Adipocyte (in vitro differentiated cells): ENCODE data around the gene ARL6IP4.
"Not testable (repeated sequence)": the region's sequence is repeated elsewhere in the genome, so short reads cannot be mapped to it uniquely, and the experiment has no call there.

Experiments used
- DNase-seq: peaks from one replicate; pipeline ENCODE4 v3.0.0-alpha.2; 2015; ENCODE audit warnings: low read depth
- H3K27me3 ChIP-seq: replicated peaks from 2 replicates; pipeline ENCODE4 v1.7.0; 2013; ENCODE audit warnings: mild to moderate bottlenecking, low read length, moderate library complexity; ENCODE audit not compliant: control insufficient read depth, insufficient read depth
- H3K36me3 ChIP-seq: 2 replicates; pipeline ENCODE4 v1.7.0; 2013; ENCODE audit warnings: low read length, mild to moderate bottlenecking, moderate library complexity; ENCODE audit not compliant: control insufficient read depth, insufficient read depth, severe bottlenecking
- H3K4me1 ChIP-seq: 2 replicates; pipeline ENCODE4 v1.7.0; 2013; ENCODE audit warnings: mild to moderate bottlenecking, low read length, moderate library complexity; ENCODE audit not compliant: control insufficient read depth, insufficient read depth
- H3K4me3 ChIP-seq: 2 replicates; pipeline ENCODE4 v1.7.0; 2013; ENCODE audit warnings: mild to moderate bottlenecking, low read length, moderate library complexity
- H3K9ac ChIP-seq: 2 replicates; pipeline ENCODE4 v1.7.0; 2013; ENCODE audit warnings: mild to moderate bottlenecking, low read length, moderate library complexity
- H3K9me3 ChIP-seq: 2 replicates; pipeline ENCODE4 v1.7.0; 2013; ENCODE audit warnings: mild to moderate bottlenecking, low read length, moderate library complexity; ENCODE audit not compliant: control insufficient read depth

The ARL6IP4 gene

DNA sequence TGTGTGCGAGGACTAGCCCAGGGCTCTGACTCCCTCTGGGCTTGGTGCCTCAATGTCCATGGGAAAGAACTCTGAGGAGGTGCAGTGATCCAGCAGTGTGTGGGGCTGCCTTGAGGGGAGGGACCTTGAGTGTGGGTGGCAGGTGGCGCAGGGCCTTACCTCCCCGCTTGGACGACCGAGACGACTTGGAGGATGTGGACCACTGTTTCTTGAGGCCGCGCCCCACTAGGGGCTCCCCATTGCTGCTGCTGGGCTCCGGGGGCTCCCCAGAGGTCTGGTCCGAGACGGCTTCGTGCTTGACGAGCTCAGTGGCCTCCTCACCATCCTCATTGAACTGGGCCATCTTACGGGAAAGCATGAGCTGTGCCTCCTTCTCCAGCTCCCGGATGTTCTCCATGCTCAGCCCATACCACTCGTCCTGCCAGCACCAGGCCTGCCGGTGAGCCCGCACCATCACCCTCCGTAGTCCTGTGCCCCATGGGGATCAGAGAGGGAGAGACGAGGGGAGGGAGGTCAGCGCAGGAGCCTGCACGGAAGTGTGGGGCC is 24.7 kb downstream of the ARL6IP4 start:
- no peak overlapping the region for H3K9ac ChIP-seq
- H3K36me3 ChIP-seq, result peaks cover 18% of the 10 kb centered on the region
- DNase-seq, result no peak
- no peak overlapping the region for H3K4me3 ChIP-seq
- H3K27me3 ChIP-seq, result no peaks in the 10 kb centered on the region
- H3K4me1 ChIP-seq, result no peaks in the 10 kb centered on the region
- no peaks in the 10 kb centered on the region for H3K9me3 ChIP-seq

DNA sequence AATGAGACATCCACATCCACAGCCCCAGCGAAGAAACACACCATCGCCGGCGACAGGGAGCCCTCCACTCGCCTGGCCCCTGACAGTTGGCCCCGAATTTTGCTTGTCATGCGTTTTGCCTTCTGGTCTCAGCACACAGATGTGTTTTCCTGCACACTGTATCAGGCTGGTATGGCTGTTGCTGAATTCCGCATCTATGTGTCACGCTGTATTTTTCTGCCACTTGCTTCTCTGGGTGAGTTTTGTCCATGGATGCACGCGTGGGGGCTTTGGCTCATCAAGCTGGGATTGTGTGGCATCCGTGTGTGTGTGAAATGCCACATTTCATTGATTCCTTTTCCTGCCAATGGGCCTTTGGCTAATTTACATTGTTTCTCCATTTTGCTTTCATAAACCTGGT is 26.5 kb downstream of the ARL6IP4 start:
- Histone ChIP-seq H3K9ac (no peak overlapping the region), H3K4me1 (no peaks in the 10 kb centered on the region), H3K9me3 (no peaks in the 10 kb centered on the region), H3K4me3 (no peak overlapping the region), H3K27me3 (no peaks in the 10 kb centered on the region), H3K36me3 (peaks cover 15% of the 10 kb centered on the region)
- DNase-seq, result peak; percentile 12

DNA sequence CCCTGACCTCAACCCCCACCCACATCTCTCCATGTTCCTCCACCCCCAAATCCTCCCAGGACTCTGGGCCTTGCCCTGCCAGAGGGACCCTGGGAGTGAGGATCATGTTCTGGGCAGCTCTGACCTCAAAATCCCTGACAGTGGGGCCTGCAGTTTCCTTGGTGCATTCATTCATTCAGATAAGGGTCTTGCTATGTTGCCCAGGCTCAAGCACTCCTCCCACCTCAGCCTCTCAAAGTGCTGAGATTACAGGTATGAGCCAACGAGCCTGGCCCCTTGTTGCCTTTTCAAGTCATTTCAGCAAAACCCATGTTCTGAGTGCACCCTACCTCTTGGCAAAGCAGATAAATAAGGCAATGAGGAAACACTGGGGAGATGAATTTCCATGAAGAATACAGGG is 29.6 kb downstream of the ARL6IP4 start:
- H3K4me1 ChIP-seq, result no peaks in the 10 kb centered on the region
- H3K9me3 ChIP-seq, result no peaks in the 10 kb centered on the region
- peaks cover 7% of the 10 kb centered on the region for H3K36me3 ChIP-seq
- H3K4me3 ChIP-seq, result no peak overlapping the region
- H3K27me3 ChIP-seq, result no peaks in the 10 kb centered on the region
- no peak for DNase-seq
- no peak overlapping the region for H3K9ac ChIP-seq

DNA sequence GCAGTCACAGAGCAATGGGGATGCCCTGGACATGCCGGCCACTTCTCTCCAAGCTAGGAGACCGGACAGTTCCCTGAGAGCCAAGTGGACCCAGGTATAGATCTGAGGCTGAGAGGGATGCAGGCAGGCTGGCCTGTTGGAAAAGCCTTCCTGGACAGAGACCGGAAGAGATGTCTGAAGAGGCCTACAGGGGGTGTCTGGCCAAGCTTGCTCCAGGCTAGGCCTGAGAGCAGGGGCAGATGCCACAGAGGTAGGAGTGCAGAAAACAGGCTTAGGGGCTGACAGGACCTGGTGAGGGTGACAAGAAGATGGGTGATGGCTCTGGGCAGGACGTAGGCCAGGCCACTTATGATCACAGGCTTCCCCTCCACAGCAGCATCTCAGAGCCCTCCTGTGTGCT is 30.2 kb downstream of the ARL6IP4 start:
- DNase-seq, result no peak
- no peaks in the 10 kb centered on the region for H3K4me1 ChIP-seq
- no peak overlapping the region for H3K9ac ChIP-seq
- no peak overlapping the region for H3K4me3 ChIP-seq
- H3K36me3 ChIP-seq, result peaks cover 7% of the 10 kb centered on the region
- no peaks in the 10 kb centered on the region for H3K9me3 ChIP-seq
- H3K27me3 ChIP-seq, result no peaks in the 10 kb centered on the region

DNA sequence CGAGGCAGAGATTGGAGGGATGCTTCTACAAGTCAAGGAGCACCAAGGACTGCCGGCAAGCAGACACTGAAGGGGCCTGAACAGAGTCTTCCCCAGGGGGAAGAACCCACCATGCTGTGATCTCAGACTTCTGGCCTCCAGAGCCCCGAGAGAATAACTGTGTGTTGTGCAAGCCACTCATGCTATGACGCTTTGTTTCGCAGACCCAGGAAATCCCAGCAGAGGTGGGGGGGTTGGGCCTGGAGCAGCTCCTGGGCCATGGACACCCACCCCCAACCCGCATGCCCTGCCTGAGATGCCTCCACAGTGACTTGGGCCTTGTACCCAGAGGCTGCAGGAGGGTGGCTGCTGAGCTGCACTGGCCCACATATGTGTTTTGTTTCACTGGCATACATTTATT is 31.2 kb downstream of the ARL6IP4 start:
- Histone ChIP-seq H3K9me3 (no peaks in the 10 kb centered on the region), H3K36me3 (peaks cover 7% of the 10 kb centered on the region), H3K9ac (no peak overlapping the region), H3K27me3 (no peaks in the 10 kb centered on the region), H3K4me3 (no peak overlapping the region), H3K4me1 (no peaks in the 10 kb centered on the region)
- DNase-seq, result no peak

DNA sequence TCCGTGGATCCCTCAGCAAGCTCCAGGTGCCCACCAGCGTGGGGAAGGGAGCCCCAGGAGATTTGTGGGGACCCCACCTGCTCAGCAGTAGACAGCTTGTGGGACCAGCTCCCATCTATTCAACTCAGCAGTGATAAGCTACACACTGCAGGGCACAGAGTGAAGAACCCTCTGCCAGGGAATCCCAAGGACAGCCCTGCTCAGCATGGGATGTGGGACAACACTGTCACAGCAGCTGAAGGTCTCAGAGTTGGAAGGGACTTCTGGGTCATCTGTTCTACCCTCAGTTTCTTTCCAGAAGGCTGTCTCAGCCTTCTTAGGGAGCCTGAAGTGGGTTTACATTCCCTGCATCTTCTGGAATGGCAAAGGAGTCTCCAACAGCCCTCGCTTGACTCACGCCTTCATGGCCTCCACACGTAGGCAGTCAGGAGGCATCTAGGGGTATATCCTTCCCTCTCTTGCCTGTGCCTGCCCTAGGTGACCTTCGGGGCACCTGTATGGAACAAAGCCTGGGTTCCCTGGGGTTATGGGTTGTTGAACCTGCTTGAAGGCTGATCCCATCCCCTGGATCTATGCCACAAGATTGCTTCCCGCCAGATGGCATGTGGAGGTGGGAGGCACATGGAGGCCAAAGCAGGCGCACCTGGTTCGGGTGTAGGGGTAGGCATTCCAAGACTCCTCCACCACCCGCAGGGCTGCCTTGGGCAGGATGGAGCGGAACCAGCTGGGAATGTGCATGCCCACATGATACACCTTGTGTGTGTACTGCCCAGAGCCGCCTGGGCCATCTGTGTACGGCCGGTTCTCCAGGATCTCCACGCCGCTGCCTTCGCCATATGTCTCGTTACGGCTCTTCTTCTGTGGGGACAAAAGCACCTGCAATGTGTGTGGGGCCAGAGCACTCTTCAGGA is 33.0 kb downstream of the ARL6IP4 start:
- no peaks in the 10 kb centered on the region for H3K4me1 ChIP-seq
- H3K36me3 ChIP-seq, result peaks cover 2% of the 10 kb centered on the region
- no peak for DNase-seq
- H3K9ac ChIP-seq, result no peak overlapping the region
- H3K27me3 ChIP-seq, result no peaks in the 10 kb centered on the region
- H3K9me3 ChIP-seq, result no peaks in the 10 kb centered on the region
- H3K4me3 ChIP-seq, result no peak overlapping the region

DNA sequence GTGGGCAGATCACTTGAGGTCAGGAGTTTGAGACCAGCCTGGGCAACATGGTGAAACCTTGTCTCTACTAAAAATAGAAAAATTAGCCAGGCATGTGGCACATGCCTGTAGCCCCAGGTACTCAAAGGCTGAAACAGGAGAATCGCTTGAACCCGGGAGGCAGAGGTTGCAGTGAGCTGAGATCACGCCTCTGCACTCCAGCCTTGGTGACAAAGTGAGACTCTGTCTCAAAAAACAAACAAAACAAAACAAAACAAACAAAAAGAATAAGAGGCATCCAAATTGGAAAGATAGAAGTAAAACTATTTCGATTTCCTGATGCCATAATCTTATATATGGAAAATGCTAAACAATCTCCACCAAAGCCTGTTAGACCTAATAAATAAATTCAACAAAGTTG is 34.0 kb downstream of the ARL6IP4 start:
- not testable (repeated sequence) for DNase-seq, H3K9me3 ChIP-seq, H3K27me3 ChIP-seq, H3K36me3 ChIP-seq, H3K9ac ChIP-seq, H3K4me3 ChIP-seq, H3K4me1 ChIP-seq

DNA sequence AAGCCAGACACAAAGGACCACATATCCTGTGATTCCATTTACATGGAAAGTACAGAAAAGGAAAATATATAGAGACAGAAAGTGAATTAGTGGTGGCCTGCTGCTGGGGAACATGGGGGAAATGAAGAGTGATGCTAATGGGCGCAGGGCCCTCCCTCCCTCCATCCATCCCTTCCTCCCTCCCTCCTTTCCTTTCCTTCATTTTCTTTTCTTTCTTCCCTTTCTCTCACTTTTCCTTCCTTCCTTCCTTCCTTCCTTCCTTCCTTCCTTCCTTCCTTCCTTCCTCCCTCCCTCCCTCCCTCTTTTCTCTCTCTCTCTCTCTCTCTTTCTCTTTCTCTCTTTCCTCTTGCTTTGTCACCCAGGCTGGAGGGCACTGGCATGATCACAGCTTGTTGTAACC is 37.3 kb downstream of the ARL6IP4 start:
- Histone ChIP-seq H3K9ac (no peak overlapping the region), H3K36me3 (no peaks in the 10 kb centered on the region), H3K27me3 (no peaks in the 10 kb centered on the region), H3K4me1 (peaks cover 9% of the 10 kb centered on the region), H3K9me3 (no peaks in the 10 kb centered on the region), H3K4me3 (no peak overlapping the region)
- DNase-seq, result no peak

DNA sequence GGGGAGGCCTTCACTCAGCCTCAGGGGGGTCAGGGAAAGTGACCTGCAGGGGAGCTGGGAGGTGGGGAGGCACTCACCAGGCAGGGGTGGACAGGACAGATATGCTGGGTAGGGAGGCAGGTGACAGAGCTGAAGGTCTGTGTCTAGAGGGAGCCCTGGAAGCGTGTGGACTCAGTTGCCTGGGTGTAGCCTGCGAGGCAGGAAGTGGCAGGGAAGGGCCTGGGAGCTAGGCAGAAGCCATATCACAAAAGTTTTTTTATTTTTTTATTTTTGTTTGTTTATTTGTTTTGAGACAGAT is 39.3 kb downstream of the ARL6IP4 start:
- DNase-seq, result no peak
- Histone ChIP-seq H3K4me3 (no peak overlapping the region), H3K27me3 (no peaks in the 10 kb centered on the region)

DNA sequence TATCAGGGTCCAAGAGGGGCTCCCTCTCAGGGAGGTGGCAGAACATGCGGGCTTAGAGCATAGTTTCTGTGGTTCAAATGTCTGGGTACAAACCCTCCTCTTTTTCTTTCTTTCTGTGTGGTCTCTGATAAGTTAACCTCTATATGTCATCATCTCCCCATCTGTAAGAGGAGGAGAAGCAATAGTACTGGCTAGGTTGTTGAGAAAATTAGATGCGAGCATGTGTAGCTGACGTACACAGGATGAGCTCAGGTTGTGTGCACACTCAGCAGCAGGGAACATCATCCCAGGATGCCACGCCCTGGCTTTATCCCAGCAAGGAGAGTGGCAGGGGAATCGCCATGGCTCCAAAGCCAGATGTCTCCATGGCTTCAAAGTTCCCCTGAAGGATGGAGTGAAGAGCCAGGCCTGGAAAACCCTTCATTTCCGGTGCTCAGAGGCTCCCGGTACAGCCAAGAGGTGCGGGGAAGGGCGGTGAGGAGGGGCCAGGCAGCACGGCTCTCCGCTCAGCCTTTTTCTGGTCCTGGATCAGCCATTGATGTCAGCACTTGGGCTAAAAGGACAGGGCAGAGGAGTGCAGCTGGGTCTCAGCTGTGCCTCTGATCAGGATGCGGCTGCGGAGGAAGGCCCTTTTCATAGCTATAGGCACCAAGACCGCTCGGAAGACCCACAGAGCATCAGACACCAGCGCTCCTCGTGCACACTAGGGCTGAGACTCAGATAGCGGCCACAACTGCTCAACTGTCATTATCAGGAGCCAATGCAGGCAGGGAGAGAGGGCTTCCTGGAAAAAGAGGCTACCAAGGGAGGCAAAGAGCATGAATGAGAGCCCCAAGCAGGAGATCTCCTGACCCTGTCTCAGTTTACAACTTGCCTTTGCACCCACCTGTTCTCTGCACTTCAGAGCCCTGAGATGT is 41.5 kb downstream of the ARL6IP4 start:
- peaks cover 9% of the 10 kb centered on the region for H3K4me1 ChIP-seq
- H3K9me3 ChIP-seq, result no peaks in the 10 kb centered on the region
- no peak overlapping the region for H3K4me3 ChIP-seq
- H3K9ac ChIP-seq, result no peak overlapping the region
- H3K36me3 ChIP-seq, result peaks cover under 1% of the 10 kb centered on the region
- no peak for DNase-seq
- no peaks in the 10 kb centered on the region for H3K27me3 ChIP-seq

More for the DNA sequence above, 39.3 kb downstream of the ARL6IP4 start:
- Histone ChIP-seq H3K9ac (no peak overlapping the region), H3K9me3 (no peaks in the 10 kb centered on the region), H3K4me1 (peaks cover 9% of the 10 kb centered on the region), H3K36me3 (no peaks in the 10 kb centered on the region)

DNA sequence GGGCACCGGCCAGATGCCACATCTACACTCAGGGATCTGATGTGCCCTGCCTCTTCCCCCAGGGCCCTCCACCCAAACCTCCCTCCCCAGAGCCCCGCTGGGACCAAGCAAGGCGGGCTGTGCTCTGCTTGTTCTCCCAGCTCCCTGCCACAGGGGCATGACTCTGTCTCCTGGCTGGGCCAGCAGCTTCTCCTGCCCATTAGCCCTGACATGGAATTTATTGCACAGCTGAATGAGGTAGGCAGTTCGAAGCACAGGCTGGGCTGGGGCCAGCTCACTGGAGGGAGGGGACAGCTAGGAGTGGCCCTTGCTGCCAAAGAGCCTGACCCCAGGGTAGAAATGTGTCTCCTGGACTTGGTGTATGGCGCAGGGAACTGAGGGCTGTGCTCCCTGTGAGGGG is 42.4 kb downstream of the ARL6IP4 start:
- Histone ChIP-seq H3K4me3 (no peak overlapping the region), H3K27me3 (no peaks in the 10 kb centered on the region), H3K9ac (no peak overlapping the region), H3K9me3 (no peaks in the 10 kb centered on the region), H3K36me3 (peaks cover 7% of the 10 kb centered on the region), H3K4me1 (peaks cover 9% of the 10 kb centered on the region)
- no peak for DNase-seq
